ENCODE data around the gene GABBR2. TPM values are rescaled to one million over a fixed set of nuclear protein-coding genes. Genes with fewer than 3 reads are reported as not detected.

The GABBR2 gene
- total RNA-seq, 1 experiment from 2014 or later, result 0.76 TPM

GRCh38 chr9:98249771-98250170 is 459.0 kb downstream of the GABBR2 start:
- intact Hi-C loops (cut with micrococcal nuclease; ENCODE audit: unreplicated experiment), result loop anchor here (1.0 to 10.0 kb wide), 3 partner anchors 26 to 535 kb away; no protein-coding TSS in a partner anchor
- H3K4me3 ChIP-seq, result no peak overlapping the region
- ChIA-PET POLR2A (ENCODE audit: unreplicated experiment) (interaction anchor here (0.7 kb wide), 1 partner anchor 14 kb away, joined by 3 read pairs; no protein-coding TSS in a partner anchor), CTCF (no interaction called here)
- peaks cover 79% of the 10 kb centered on the region for H3K79me2 ChIP-seq (ENCODE audit: low read depth)
- H3K9me3 ChIP-seq (ENCODE audit: insufficient read depth, low read depth), result no peaks in the 10 kb centered on the region
- H4K20me1 ChIP-seq (ENCODE audit: insufficient read depth), result no peaks in the 10 kb centered on the region
- peaks cover 95% of the 10 kb centered on the region for H3K4me1 ChIP-seq (replicated peaks; ENCODE audit: insufficient read depth)
- H3K27ac ChIP-seq, result peak overlapping the region; percentile 90
- H3F3A ChIP-seq (ENCODE audit: insufficient read depth, low read depth), result peaks cover 72% of the 10 kb centered on the region
- no TSS peak for BruUV-seq (replicated peaks)
- no peaks in the 10 kb centered on the region for H3K9me2 ChIP-seq (ENCODE audit: insufficient read depth)
- TF ChIP-seq EZH2 (IDR thresholded peaks at IDR 0.05; ENCODE audit: low read depth) (no peak), CTCF (conservative IDR thresholded peaks at IDR 0.05) (no peak)
- no peak overlapping the region for H2AFZ ChIP-seq
- peak in 1 of 2 experiments; percentile 53 for DNase-seq
- peak overlapping the region; percentile 61 for H3K4me2 ChIP-seq
- H3K36me3 ChIP-seq (ENCODE audit: low read depth), result peaks cover 17% of the 10 kb centered on the region
- H3K27me3 ChIP-seq (ENCODE audit: insufficient read depth, low read depth), result no peaks in the 10 kb centered on the region

GRCh38 chr9:98248737-98249474 is 459.8 kb downstream of the GABBR2 start:
- Histone ChIP-seq H3K4me2 (peak overlapping the region; percentile 61), H3K9me2 (ENCODE audit: insufficient read depth) (no peaks in the 10 kb centered on the region), H3K4me3 (no peak overlapping the region), H3K4me1 (replicated peaks; ENCODE audit: insufficient read depth) (peaks cover 97% of the 10 kb centered on the region), H3K79me2 (ENCODE audit: low read depth) (peaks cover 70% of the 10 kb centered on the region), H3K27ac (peak overlapping the region; percentile 90), H3K36me3 (ENCODE audit: low read depth) (peaks cover 17% of the 10 kb centered on the region), H3F3A (ENCODE audit: insufficient read depth, low read depth) (peaks cover 75% of the 10 kb centered on the region), H4K20me1 (ENCODE audit: insufficient read depth) (no peaks in the 10 kb centered on the region), H3K9me3 (ENCODE audit: insufficient read depth, low read depth) (no peaks in the 10 kb centered on the region), H3K27me3 (ENCODE audit: insufficient read depth, low read depth) (no peaks in the 10 kb centered on the region), H2AFZ (no peak overlapping the region)
- intact Hi-C loops (cut with micrococcal nuclease; ENCODE audit: unreplicated experiment), result no loop called here
- DNase-seq, result peak; percentile 75 to 78
- ChIA-PET POLR2A (ENCODE audit: unreplicated experiment) (no interaction called here), CTCF (no interaction called here)
- no TSS peak for BruUV-seq (replicated peaks)
- no peak for TF ChIP-seq CTCF (conservative IDR thresholded peaks at IDR 0.05)
- no peak for TF ChIP-seq EZH2 (IDR thresholded peaks at IDR 0.05; ENCODE audit: low read depth)

GRCh38 chr9:98247831-98248657 is 460.7 kb downstream of the GABBR2 start:
- intact Hi-C loops (cut with micrococcal nuclease; ENCODE audit: unreplicated experiment), result no loop called here
- Histone ChIP-seq H3K4me2 (peak overlapping the region; percentile 61), H3K36me3 (ENCODE audit: low read depth) (peaks cover 17% of the 10 kb centered on the region), H2AFZ (no peak overlapping the region), H3K27me3 (ENCODE audit: insufficient read depth, low read depth) (no peaks in the 10 kb centered on the region), H3K27ac (peak overlapping the region; percentile 90), H3K4me1 (replicated peaks; ENCODE audit: insufficient read depth) (peaks cover 97% of the 10 kb centered on the region), H3K9me3 (ENCODE audit: insufficient read depth, low read depth) (no peaks in the 10 kb centered on the region), H3K4me3 (no peak overlapping the region), H4K20me1 (ENCODE audit: insufficient read depth) (no peaks in the 10 kb centered on the region), H3F3A (ENCODE audit: insufficient read depth, low read depth) (peaks cover 70% of the 10 kb centered on the region), H3K9me2 (ENCODE audit: insufficient read depth) (no peaks in the 10 kb centered on the region), H3K79me2 (ENCODE audit: low read depth) (peaks cover 62% of the 10 kb centered on the region)
- ChIA-PET POLR2A (ENCODE audit: unreplicated experiment) (no interaction called here), CTCF (no interaction called here)
- DNase-seq, result no peak
- no peak for TF ChIP-seq EZH2 (IDR thresholded peaks at IDR 0.05; ENCODE audit: low read depth)
- TF ChIP-seq CTCF (conservative IDR thresholded peaks at IDR 0.05), result no peak
- BruUV-seq (replicated peaks), result no TSS peak
